Loucy (cell line): Measurements from ENCODE around the gene HOXC13.

ENCODE experiments used
- H2AFZ ChIP-seq: fragments of 200-600 bp; sonication (generic); 2 replicates; pipeline ENCODE4 v1.6.0; 2016; ENCODE audit warnings: antibody characterized with exemption, mild to moderate bottlenecking, low read length, moderate library complexity
- H3F3A ChIP-seq: fragments of 200-600 bp; 2 replicates; pipeline ENCODE4 v1.6.0; 2016; ENCODE audit warnings: antibody characterized with exemption, low read depth, mild to moderate bottlenecking
- H3K27me3 ChIP-seq: fragments of 200-600 bp; sonication (generic); 2 replicates; pipeline ENCODE4 v1.6.1; 2014; ENCODE audit warnings: low read length, mild to moderate bottlenecking; ENCODE audit not compliant: insufficient read depth, poor library complexity, severe bottlenecking
- H3K36me3 ChIP-seq: fragments of 200-600 bp; sonication (generic); 2 replicates; pipeline ENCODE4 v1.6.1; 2016; ENCODE audit warnings: low read length; ENCODE audit not compliant: insufficient read depth
- H3K4me1 ChIP-seq: fragments of 200-600 bp; sonication (generic); 2 replicates; pipeline ENCODE4 v1.5.1; 2014; ENCODE audit warnings: low read length, mild to moderate bottlenecking; ENCODE audit not compliant: insufficient read depth, poor library complexity, severe bottlenecking
- H3K4me2 ChIP-seq: fragments of 200-600 bp; sonication (generic); 2 replicates; pipeline ENCODE4 v1.6.0; 2014; ENCODE audit warnings: antibody characterized with exemption, low read length, low read depth, mild to moderate bottlenecking; ENCODE audit not compliant: poor library complexity, severe bottlenecking
- H3K4me3 ChIP-seq: fragments of 200-600 bp; sonication (generic); 2 replicates; pipeline ENCODE4 v1.5.1; 2014; ENCODE audit warnings: low read length, mild to moderate bottlenecking, mixed read lengths; ENCODE audit not compliant: poor library complexity, severe bottlenecking
- H3K79me2 ChIP-seq: fragments of 200-600 bp; sonication (generic); 2 replicates; pipeline ENCODE4 v1.6.1; 2014; ENCODE audit warnings: low read length; ENCODE audit not compliant: insufficient read depth
- H3K9ac ChIP-seq: fragments of 200-600 bp; sonication (generic); 2 replicates; pipeline ENCODE4 v1.6.0; 2014; ENCODE audit warnings: mild to moderate bottlenecking, low read depth, low read length, moderate library complexity; ENCODE audit not compliant: poor library complexity, severe bottlenecking
- H3K9me2 ChIP-seq: fragments of 200-600 bp; sonication (generic); replicated peaks from 2 replicates; pipeline ENCODE4 v1.6.1; 2016; ENCODE audit warnings: low read depth, low read length, mixed read lengths
- H3K9me3 ChIP-seq: fragments of 200-600 bp; sonication (generic); 2 replicates; pipeline ENCODE4 v1.6.1; 2014; ENCODE audit warnings: mild to moderate bottlenecking, antibody characterized with exemption, low read length, low read depth; ENCODE audit not compliant: insufficient read depth
- H4K20me1 ChIP-seq: fragments of 200-600 bp; sonication (generic); 2 replicates; pipeline ENCODE4 v1.6.0; 2014; ENCODE audit warnings: antibody characterized with exemption, low read length, mild to moderate bottlenecking; ENCODE audit not compliant: insufficient read depth, poor library complexity, severe bottlenecking
- CTCF ChIP-seq: fragments of 200-600 bp; sonication (generic); conservative IDR thresholded peaks from 2 replicates; pipeline ENCODE4 v1.5.1; 2014; ENCODE audit warnings: mild to moderate bottlenecking, antibody characterized with exemption, low read length
- EZH2phosphoT487 ChIP-seq: fragments of 200-600 bp; IDR thresholded peaks from 2 replicates; pipeline ENCODE4 v1.6.1; 2018; ENCODE audit warnings: antibody characterized with exemption, mild to moderate bottlenecking, moderate library complexity, borderline replicate concordance

HOXC13 gene

GRCh38 chr12:53952871-53953734, 14.5 kb downstream of the HOXC13 start:
- Histone ChIP-seq H3K36me3 (no peaks in the 10 kb centered on the region), H3K4me2 (no peak overlapping the region), H3K4me1 (peaks cover 28% of the 10 kb centered on the region), H3K4me3 (no peak overlapping the region), H2AFZ (no peak overlapping the region), H4K20me1 (no peaks in the 10 kb centered on the region), H3K27me3 (no peaks in the 10 kb centered on the region), H3K9ac (no peak overlapping the region), H3F3A (no peaks in the 10 kb centered on the region), H3K9me2 (no peaks in the 10 kb centered on the region), H3K79me2 (no peaks in the 10 kb centered on the region), H3K9me3 (no peaks in the 10 kb centered on the region)
- TF ChIP-seq EZH2phosphoT487: no peak
- no peak for TF ChIP-seq CTCF

GRCh38 chr12:53953831-53954693, 15.4 kb downstream of the HOXC13 start:
- Histone ChIP-seq H3F3A (no peaks in the 10 kb centered on the region), H3K27me3 (no peaks in the 10 kb centered on the region), H3K4me3 (no peak overlapping the region)

GRCh38 chr12:53954694-53955035, 16.0 kb downstream of the HOXC13 start, which contains the start of gene HOXC12:
HOXC12 (plus strand) TSS chr12:53954903; CDS start chr12:53954930, 27 bp downstream.
- Histone ChIP-seq H3K9me3 (no peaks in the 10 kb centered on the region), H2AFZ (no peak within 1 kb of the TSS), H4K20me1 (no peaks in the 10 kb centered on the region), H3K36me3 (no peaks in the 10 kb centered on the region), H3K27me3 (no peaks in the 10 kb centered on the region), H3K9ac (peak within 1 kb of the TSS; percentile 73), H3K9me2 (no peaks in the 10 kb centered on the region), H3F3A (0 out of 2 replicates have a peak, but pooled peaks cover 3% of the 10 kb centered on the region), H3K4me2 (peak within 1 kb of the TSS; percentile 91), H3K4me3 (peak within 1 kb of the TSS; percentile 66), H3K4me1 (peaks cover 39% of the 10 kb centered on the region), H3K79me2 (no peaks in the 10 kb centered on the region)
- no peak for TF ChIP-seq CTCF
- no peak for TF ChIP-seq EZH2phosphoT487

More at GRCh38 chr12:53953831-53954693, 15.4 kb downstream of the HOXC13 start:
- no peak overlapping the region for H3K4me2 ChIP-seq
- H3K4me1 ChIP-seq: peaks cover 33% of the 10 kb centered on the region
- no peak overlapping the region for H3K9ac ChIP-seq
- H2AFZ ChIP-seq: no peak overlapping the region
- no peaks in the 10 kb centered on the region for H3K36me3 ChIP-seq
- no peaks in the 10 kb centered on the region for H4K20me1 ChIP-seq
- TF ChIP-seq CTCF: no peak
- TF ChIP-seq EZH2phosphoT487: no peak
- H3K79me2 ChIP-seq: no peaks in the 10 kb centered on the region
- H3K9me3 ChIP-seq: no peaks in the 10 kb centered on the region
- H3K9me2 ChIP-seq: no peaks in the 10 kb centered on the region
